Retinal pigment epithelial cell (primary cell): Measurements from ENCODE around the gene MYOZ1.
"Not testable (repeated sequence)": the region's sequence is repeated elsewhere in the genome, so short reads cannot be mapped to it uniquely, and the experiment has no call there.

ENCODE experiments used
- DNase-seq: peaks from one replicate; pipeline ENCODE4 v3.0.0-alpha.2; 2010; ENCODE audit warnings: low read depth
- H3K4me3 ChIP-seq: 2 replicates; pipeline ENCODE4 v1.5.1; 2011; ENCODE audit warnings: mild to moderate bottlenecking, low read length, control low read depth, moderate library complexity
- TF ChIP-seq, protein P1 (sequence below): conservative IDR thresholded peaks from 2 replicates; pipeline ENCODE4 v1.5.1; 2011; ENCODE audit warnings: low read depth, low read length, control low read depth, inconsistent platforms

MYOZ1 gene

DNA sequence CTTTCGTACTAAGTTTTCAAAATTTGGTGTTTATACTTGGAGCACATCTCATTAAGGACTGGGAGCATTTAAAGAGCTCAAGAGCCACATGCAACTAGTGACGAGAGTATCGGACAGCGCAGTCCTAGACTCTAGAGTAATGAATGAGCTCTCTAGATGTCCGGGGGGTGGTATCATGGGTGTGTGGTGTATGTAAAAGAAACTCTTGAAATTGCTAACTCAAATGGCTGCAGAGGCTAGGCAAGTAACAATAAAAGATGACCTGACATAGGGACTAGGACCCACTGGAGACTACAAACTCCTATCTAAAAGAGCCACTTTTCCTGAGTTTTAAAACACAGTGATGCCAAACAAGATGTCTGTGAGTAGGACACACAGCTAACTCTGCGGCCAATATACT is 14.0 kb downstream of the MYOZ1 start:
- no peak for DNase-seq
- no peak overlapping the region for H3K4me3 ChIP-seq
- TF ChIP-seq, protein P1, sequence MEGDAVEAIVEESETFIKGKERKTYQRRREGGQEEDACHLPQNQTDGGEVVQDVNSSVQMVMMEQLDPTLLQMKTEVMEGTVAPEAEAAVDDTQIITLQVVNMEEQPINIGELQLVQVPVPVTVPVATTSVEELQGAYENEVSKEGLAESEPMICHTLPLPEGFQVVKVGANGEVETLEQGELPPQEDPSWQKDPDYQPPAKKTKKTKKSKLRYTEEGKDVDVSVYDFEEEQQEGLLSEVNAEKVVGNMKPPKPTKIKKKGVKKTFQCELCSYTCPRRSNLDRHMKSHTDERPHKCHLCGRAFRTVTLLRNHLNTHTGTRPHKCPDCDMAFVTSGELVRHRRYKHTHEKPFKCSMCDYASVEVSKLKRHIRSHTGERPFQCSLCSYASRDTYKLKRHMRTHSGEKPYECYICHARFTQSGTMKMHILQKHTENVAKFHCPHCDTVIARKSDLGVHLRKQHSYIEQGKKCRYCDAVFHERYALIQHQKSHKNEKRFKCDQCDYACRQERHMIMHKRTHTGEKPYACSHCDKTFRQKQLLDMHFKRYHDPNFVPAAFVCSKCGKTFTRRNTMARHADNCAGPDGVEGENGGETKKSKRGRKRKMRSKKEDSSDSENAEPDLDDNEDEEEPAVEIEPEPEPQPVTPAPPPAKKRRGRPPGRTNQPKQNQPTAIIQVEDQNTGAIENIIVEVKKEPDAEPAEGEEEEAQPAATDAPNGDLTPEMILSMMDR = no peak

- TF ChIP-seq, protein P1 = no peak
These were observed 15.2 kb downstream of the MYOZ1 start for GRCh38 chr10:73625884-73626752.

GRCh38 chr10:73625004-73625883 is 16.0 kb downstream of the MYOZ1 start:
- H3K4me3 ChIP-seq = peak overlapping the region; percentile 96
- no peak for DNase-seq
- TF ChIP-seq, protein P1 = peak; percentile 15

More at GRCh38 chr10:73625884-73626752, 15.2 kb downstream of the MYOZ1 start:
- peak overlapping the region; percentile 96 for H3K4me3 ChIP-seq
- peak; percentile 93 for DNase-seq

- TF ChIP-seq, protein P1 = no peak
- no peak overlapping the region for H3K4me3 ChIP-seq
- no peak for DNase-seq
These were observed 18.2 kb downstream of the MYOZ1 start for GRCh38 chr10:73623056-73623455.

DNA sequence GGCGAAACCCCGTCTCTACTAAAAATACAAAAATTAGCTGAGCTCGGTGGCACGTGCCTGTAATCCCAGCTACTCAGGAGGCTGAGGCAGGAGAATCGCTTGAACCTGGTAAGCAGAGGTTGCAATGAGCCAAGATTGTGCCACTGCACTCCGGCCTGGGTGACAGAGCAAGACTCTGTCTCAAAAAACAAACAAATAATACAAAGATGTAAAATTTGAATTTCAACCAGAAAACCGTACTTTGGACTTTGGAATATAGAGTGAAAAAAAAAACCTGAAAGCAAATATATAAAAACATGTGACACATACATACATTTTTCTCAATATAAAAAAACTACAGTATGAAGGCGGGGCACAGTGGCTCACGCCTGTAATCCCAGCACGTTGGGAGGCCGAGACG is 20.3 kb downstream of the MYOZ1 start:
- H3K4me3 ChIP-seq, DNase-seq: not testable (repeated sequence)

GRCh38 chr10:73617143-73617542 is 24.1 kb downstream of the MYOZ1 start:
- H3K4me3 ChIP-seq, DNase-seq: not testable (repeated sequence)

DNA sequence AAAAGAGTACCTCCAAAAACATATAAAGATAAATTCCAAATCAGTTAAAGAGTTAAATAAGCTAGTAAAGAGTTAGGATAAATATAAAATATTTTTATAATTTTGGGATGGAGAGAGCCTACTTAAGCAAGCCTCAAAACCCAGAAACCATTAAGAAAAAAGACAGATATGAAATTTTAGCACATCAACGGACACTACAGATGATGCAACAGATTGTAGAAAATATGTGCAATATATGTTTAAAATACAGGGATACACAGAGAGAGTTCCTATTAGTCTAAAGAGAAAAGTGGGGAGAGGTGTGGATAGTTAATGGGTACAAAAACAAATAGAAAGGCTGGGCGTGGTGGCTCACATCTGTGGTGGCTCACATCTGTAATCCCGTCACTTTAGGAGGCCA is 26.6 kb downstream of the MYOZ1 start:
- H3K4me3 ChIP-seq = no peak overlapping the region
- no peak for DNase-seq
- TF ChIP-seq, protein P1 = no peak
